Measurements from ENCODE around the gene IL2RA. TPM values are rescaled to one million over a fixed set of nuclear protein-coding genes. Genes with fewer than 3 reads are reported as not detected.

The IL2RA gene
- total RNA-seq, 1 experiment from 2014 or later: not detected

- Histone ChIP-seq H3K4me1 (ENCODE audit: insufficient read depth, low read length) (no peaks in the 10 kb centered on the region; the same call in 1 of the 2 replicates), H2AFZ (ENCODE audit: low read length) (no peak overlapping the region), H3K9ac (ENCODE audit: extremely low read depth, insufficient read length, low read length) (no peak overlapping the region), H3K4ac (ENCODE audit: low read depth, low read length) (no peak overlapping the region), H3K27ac (ENCODE audit: insufficient read length, low read depth, low read length) (no peak overlapping the region), H3K27me3 (ENCODE audit: insufficient read depth, low read length) (peaks cover 5% of the 10 kb centered on the region; the same call in 1 of the 2 replicates), H2BK5ac (ENCODE audit: insufficient read length, low read length) (no peak overlapping the region), H2BK20ac (ENCODE audit: low read depth, low read length, poor library complexity, severe bottlenecking) (no peak overlapping the region), H4K5ac (ENCODE audit: insufficient read length, low read depth, low read length) (no peak overlapping the region), H3K79me1 (ENCODE audit: insufficient read depth, low read depth, low read length, poor library complexity, severe bottlenecking) (no peaks in the 10 kb centered on the region), H2BK12ac (ENCODE audit: insufficient read length, low read depth, low read length) (no peak overlapping the region), H3K18ac (ENCODE audit: insufficient read length, low read depth, low read length) (no peak overlapping the region), H3K23me2 (ENCODE audit: insufficient read length, low read depth, low read length, poor library complexity, severe bottlenecking) (no peaks in the 10 kb centered on the region), H2BK120ac (ENCODE audit: low read depth, low read length, poor library complexity, severe bottlenecking) (no peak overlapping the region), H3K23ac (ENCODE audit: insufficient read length, low read depth, low read length) (no peak overlapping the region), H4K8ac (replicated peaks; ENCODE audit: insufficient read length, low read depth, low read length) (no peak overlapping the region), H3K14ac (ENCODE audit: insufficient read depth, low read length) (no peak overlapping the region), H4K20me1 (ENCODE audit: control insufficient read depth, insufficient read depth, insufficient read length) (no peaks in the 10 kb centered on the region), H3K79me2 (ENCODE audit: insufficient read depth, low read length) (no peaks in the 10 kb centered on the region), H2AK5ac (ENCODE audit: insufficient read length, low read length) (no peak overlapping the region), H3T11ph (ENCODE audit: low read length) (no peak overlapping the region), H3K9me3 (ENCODE audit: control insufficient read depth, low read depth, low read length) (no peaks in the 10 kb centered on the region), H3K56ac (ENCODE audit: insufficient read length, low read depth, low read length) (no peak overlapping the region), H2BK15ac (ENCODE audit: low read depth, low read length) (no peak overlapping the region), H4K91ac (ENCODE audit: insufficient read length, low read depth, low read length) (no peak overlapping the region), H3K4me2 (ENCODE audit: insufficient read depth, insufficient read length, low read length) (no peak overlapping the region)
- WGBS (ENCODE audit: extremely low coverage, insufficient read length, low lambda C conversion rate): no CpG with 5 or more reads among the region's 9 CpGs
- Mint-ChIP-seq H3K27me3 (ENCODE audit: low read depth) (peaks cover 48% of the 10 kb centered on the region), H3K4me1 (peaks cover 4% of the 10 kb centered on the region in 2 experiments; a peak in 3 of 4 replicates), H3K36me3 (ENCODE audit: insufficient read depth in 1 of 3, low read depth in 3 of 3) (peaks cover 0 to under 1% (median 0%) of the 10 kb centered on the region in 3 experiments; a peak in 2 of 7 replicates), H3K9me3 (no peaks in the 10 kb centered on the region), H3K27ac (no peak overlapping the region), H3K4me3 (no peak overlapping the region)
- no peak for TF ChIP-seq CTCF (conservative IDR thresholded peaks at IDR 0.05)
- no peak for DNase-seq
Measured at GRCh38 chr10:5981529-5981928, 80.6 kb downstream of the IL2RA start.

All from H9 (cell line).